Vagina (tissue), 2 donors: ENCODE results near the gene ZW10.

Experiments used
- CTCF ChIP-seq, 3 experiments: fragments of 450-650 bp in 2 of 3; fragments of 200-600 bp in 1 of 3; sonication (generic) in 1 of 3; IDR thresholded peaks; one replicate each; pipeline ENCODE4 v1.5.1; 2017 to 2019; ENCODE audit warnings: antibody characterized with exemption in 3 of 3, mild to moderate bottlenecking in 2 of 3, moderate library complexity in 2 of 3
- POLR2A ChIP-seq, 2 donors: fragments of 450-650 bp; IDR thresholded peaks; one replicate each; pipeline ENCODE4 v1.6.1; 2017; ENCODE audit warnings: antibody characterized with exemption in 2 of 2, mild to moderate bottlenecking in 2 of 2, moderate library complexity in 2 of 2
- POLR2AphosphoS5 ChIP-seq, 2 donors: sonication (generic); formaldehyde crosslinking; IDR thresholded peaks; one replicate each; pipeline ENCODE4 v1.9.0; 2017; ENCODE audit warnings: antibody characterized with exemption in 2 of 2, mild to moderate bottlenecking in 2 of 2, low read depth in 1 of 2; ENCODE audit not compliant: insufficient read depth in 1 of 2

DNA sequence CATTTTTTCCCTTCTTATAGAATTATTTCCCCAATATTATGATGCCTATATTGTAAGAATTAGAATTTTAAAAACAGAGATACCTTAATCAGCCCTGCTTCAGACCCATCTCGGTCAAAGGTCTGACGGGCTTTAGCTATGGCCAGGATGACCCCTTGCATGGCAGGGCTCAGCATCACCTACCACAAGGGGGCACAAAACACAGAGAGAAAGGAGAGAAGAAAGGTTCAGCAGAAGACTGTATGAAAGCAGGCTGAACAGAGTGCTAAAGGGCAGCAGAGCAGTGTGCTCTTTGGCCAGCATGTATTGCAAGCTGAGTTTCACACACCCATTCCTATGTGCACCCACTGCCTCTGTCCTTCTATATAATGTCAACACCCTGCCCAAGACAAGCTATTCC, 32.9 kb upstream of the ZW10 start:
- TF ChIP-seq POLR2AphosphoS5 (IDR thresholded peaks at IDR 0.05; ENCODE audit: insufficient read depth in 1 of 2, low read depth in 1 of 2) (no peak), POLR2A (IDR thresholded peaks at IDR 0.05) (no peak), CTCF (IDR thresholded peaks at IDR 0.05) (no peak)
